ENCODE measurements around the gene SETD2.

- TF ChIP-seq EZH2 (IDR thresholded peaks at IDR 0.05; ENCODE audit: borderline replicate concordance, insufficient read depth, low read depth, low read length, poor library complexity, severe bottlenecking) (no peak), CTCF (IDR thresholded peaks at IDR 0.05) (no peak)
Measured at GRCh38 chr3:46986782-46987310, 177.1 kb downstream of the SETD2 start.

Measured in B cell (primary cell).